Mesenchymal stem cell (in vitro differentiated cells and primary cell): ENCODE results near the gene BAHD1.

Source experiments
- DNase-seq: peaks from one replicate; pipeline ENCODE4 v3.0.0-alpha.2; 2013
- H2AFZ ChIP-seq: one replicate; pipeline ENCODE4 v1.6.1; 2013; ENCODE audit warnings: low read depth, mild to moderate bottlenecking, control low read depth, inconsistent platforms, low read length, moderate library complexity
- H2AK5ac ChIP-seq: 2 replicates; pipeline ENCODE4 v1.6.1; 2013; ENCODE audit warnings: low read length, moderate library complexity, mild to moderate bottlenecking, inconsistent platforms; ENCODE audit not compliant: severe bottlenecking
- H2BK120ac ChIP-seq: one replicate; pipeline ENCODE4 v1.6.1; 2013; ENCODE audit warnings: low read depth, mild to moderate bottlenecking, inconsistent platforms, low read length, moderate library complexity
- H2BK12ac ChIP-seq, 2 experiments: one replicate each; pipeline ENCODE4 v1.6.1; 2013; ENCODE audit warnings: inconsistent platforms in 2 of 2, low read length in 2 of 2, mild to moderate bottlenecking in 2 of 2, moderate library complexity in 2 of 2, control low read depth in 1 of 2
- H2BK15ac ChIP-seq: one replicate; pipeline ENCODE4 v1.6.1; 2013; ENCODE audit warnings: mild to moderate bottlenecking, low read depth, inconsistent platforms; ENCODE audit not compliant: poor library complexity, severe bottlenecking
- H2BK5ac ChIP-seq: 2 replicates; pipeline ENCODE4 v1.6.1; 2013; ENCODE audit warnings: low read depth, mild to moderate bottlenecking, low read length, control low read depth, inconsistent platforms; ENCODE audit not compliant: poor library complexity, severe bottlenecking
- H3K14ac ChIP-seq, 2 experiments: one replicate each; pipeline ENCODE4 v1.6.1; 2013; ENCODE audit warnings: inconsistent platforms in 2 of 2, low read length in 2 of 2, control low read depth in 1 of 2, mild to moderate bottlenecking in 1 of 2, moderate library complexity in 1 of 2
- H3K18ac ChIP-seq, 2 experiments: one replicate each; pipeline ENCODE4 v1.6.1; 2013; ENCODE audit warnings: inconsistent platforms in 2 of 2, low read length in 2 of 2, control low read depth in 1 of 2, low read depth in 1 of 2, mild to moderate bottlenecking in 1 of 2
- H3K23ac ChIP-seq, 2 experiments: one replicate each; pipeline ENCODE4 v1.6.1; 2013; ENCODE audit warnings: inconsistent platforms in 2 of 2, low read length in 2 of 2, mild to moderate bottlenecking in 2 of 2, moderate library complexity in 2 of 2, control low read depth in 1 of 2
- H3K27ac ChIP-seq: 2 replicates; pipeline ENCODE4 v1.5.1; 2013; ENCODE audit warnings: mild to moderate bottlenecking, moderate library complexity, low read length, control low read depth, inconsistent platforms; ENCODE audit not compliant: poor library complexity, severe bottlenecking
- H3K27me3 ChIP-seq, 2 experiments: 2 replicates each; pipeline versions ENCODE4 v1.6.1 to v1.7.0; 2013; ENCODE audit warnings: low read length in 2 of 2, mild to moderate bottlenecking in 2 of 2, moderate library complexity in 2 of 2, control low read depth in 1 of 2, inconsistent platforms in 1 of 2; ENCODE audit not compliant: control insufficient read depth in 1 of 2, insufficient read depth in 1 of 2
- H3K36me3 ChIP-seq, 2 experiments: 2 replicates each; pipeline versions ENCODE4 v1.6.1 to v1.7.0; 2013; ENCODE audit warnings: low read length in 2 of 2, control low read depth in 1 of 2, inconsistent platforms in 1 of 2, low read depth in 1 of 2, mild to moderate bottlenecking in 1 of 2; ENCODE audit not compliant: insufficient read depth in 2 of 2, control insufficient read depth in 1 of 2
- H3K4ac ChIP-seq, 2 experiments: one replicate each; pipeline ENCODE4 v1.6.1; 2013; ENCODE audit warnings: inconsistent platforms in 2 of 2, low read length in 2 of 2, mild to moderate bottlenecking in 2 of 2, moderate library complexity in 2 of 2, control low read depth in 1 of 2, low read depth in 1 of 2
- H3K4me1 ChIP-seq: 2 replicates; pipeline ENCODE4 v1.6.1; 2013; ENCODE audit warnings: low read depth, low read length, control low read depth; ENCODE audit not compliant: control insufficient read depth, insufficient read depth
- H3K4me2 ChIP-seq: 2 replicates; pipeline ENCODE4 v1.6.1; 2013; ENCODE audit warnings: low read length, mild to moderate bottlenecking, inconsistent platforms; ENCODE audit not compliant: poor library complexity, severe bottlenecking
- H3K4me3 ChIP-seq, 2 experiments: 2 replicates each; pipeline versions ENCODE4 v1.5.1 to v1.7.0; 2013; ENCODE audit warnings: low read length in 2 of 2, mild to moderate bottlenecking in 2 of 2, control low read depth in 1 of 2, low read depth in 1 of 2; ENCODE audit not compliant: insufficient read depth in 1 of 2
- H3K79me1 ChIP-seq: replicated peaks from 2 replicates; pipeline ENCODE4 v1.6.1; 2013; ENCODE audit warnings: mild to moderate bottlenecking, control low read depth, low read length, inconsistent platforms; ENCODE audit not compliant: poor library complexity, severe bottlenecking
- H3K9ac ChIP-seq: 2 replicates; pipeline ENCODE4 v1.7.0; 2013; ENCODE audit warnings: mild to moderate bottlenecking, low read length, moderate library complexity
- H3K9me3 ChIP-seq: 2 replicates; pipeline ENCODE4 v1.7.0; 2013; ENCODE audit warnings: mild to moderate bottlenecking, low read length; ENCODE audit not compliant: control insufficient read depth
- H4K8ac ChIP-seq: one replicate; pipeline ENCODE4 v1.6.1; 2013; ENCODE audit warnings: inconsistent platforms, mild to moderate bottlenecking, low read length, moderate library complexity
- H4K91ac ChIP-seq: one replicate; pipeline ENCODE4 v1.6.1; 2013; ENCODE audit warnings: mild to moderate bottlenecking, low read length, inconsistent platforms
- WGBS: methylation state at CpG from one replicate; pipeline ENCODE4 v1.1.7; 2013; ENCODE audit warnings: mixed read lengths; 5-methylcytosine and 5-hydroxymethylcytosine counted together

The BAHD1 gene

DNA sequence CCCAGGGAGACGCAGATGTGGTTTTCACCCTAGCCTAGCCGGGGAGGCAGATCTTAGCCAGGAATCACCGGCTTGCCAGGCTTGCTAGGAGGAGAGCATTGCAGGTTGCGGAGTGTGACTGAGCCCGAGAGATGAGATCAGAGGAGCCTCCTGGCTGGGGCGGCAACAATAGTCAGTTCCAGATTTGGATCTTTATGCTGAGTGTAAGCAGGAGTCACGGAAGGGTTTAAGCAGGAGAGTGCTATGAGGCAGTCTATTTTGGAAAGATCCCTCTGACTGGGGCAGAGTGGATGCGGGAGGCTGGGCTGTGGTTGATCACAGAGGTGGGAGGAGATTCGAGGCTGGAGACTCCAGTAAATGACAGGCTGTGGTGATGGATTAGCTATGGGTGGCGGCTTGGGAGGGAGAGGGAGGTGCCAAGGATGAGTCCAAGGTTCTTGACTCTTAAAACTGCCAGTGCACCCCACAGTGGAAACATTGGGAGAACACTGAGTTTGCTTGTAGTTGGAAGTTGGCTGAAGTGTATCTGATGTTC lies 10.4 kb upstream of the BAHD1 start:
- H2BK12ac ChIP-seq, result no peak overlapping the region
- H3K14ac ChIP-seq, result no peak overlapping the region
- no peaks in the 10 kb centered on the region for H3K79me1 ChIP-seq
- H2BK5ac ChIP-seq, result no peak overlapping the region
- no peak overlapping the region for H3K23ac ChIP-seq
- H3K27me3 ChIP-seq, result peaks cover 26 to 58% of the 10 kb centered on the region in 2 experiments
- H3K4me2 ChIP-seq, result no peak overlapping the region
- no peak overlapping the region for H3K27ac ChIP-seq
- H2AK5ac ChIP-seq, result no peak overlapping the region
- no peak for DNase-seq
- no peak overlapping the region for H2BK15ac ChIP-seq
- H3K9ac ChIP-seq, result peak overlapping the region; percentile 25
- peak overlapping the region in 1 of 2 experiments; percentile 1 for H3K4me3 ChIP-seq
- H3K4me1 ChIP-seq, result no peaks in the 10 kb centered on the region
- 45% methylated on average over 10 of the region's 10 CpGs for WGBS
- no peak overlapping the region for H2AFZ ChIP-seq
- no peak overlapping the region for H2BK120ac ChIP-seq
- H3K9me3 ChIP-seq, result no peaks in the 10 kb centered on the region
- H3K4ac ChIP-seq, result no peak overlapping the region
- no peak overlapping the region for H4K91ac ChIP-seq
- H3K18ac ChIP-seq, result no peak overlapping the region
- H3K36me3 ChIP-seq, result no peaks in the 10 kb centered on the region
- peak overlapping the region; percentile 29 for H4K8ac ChIP-seq

DNA sequence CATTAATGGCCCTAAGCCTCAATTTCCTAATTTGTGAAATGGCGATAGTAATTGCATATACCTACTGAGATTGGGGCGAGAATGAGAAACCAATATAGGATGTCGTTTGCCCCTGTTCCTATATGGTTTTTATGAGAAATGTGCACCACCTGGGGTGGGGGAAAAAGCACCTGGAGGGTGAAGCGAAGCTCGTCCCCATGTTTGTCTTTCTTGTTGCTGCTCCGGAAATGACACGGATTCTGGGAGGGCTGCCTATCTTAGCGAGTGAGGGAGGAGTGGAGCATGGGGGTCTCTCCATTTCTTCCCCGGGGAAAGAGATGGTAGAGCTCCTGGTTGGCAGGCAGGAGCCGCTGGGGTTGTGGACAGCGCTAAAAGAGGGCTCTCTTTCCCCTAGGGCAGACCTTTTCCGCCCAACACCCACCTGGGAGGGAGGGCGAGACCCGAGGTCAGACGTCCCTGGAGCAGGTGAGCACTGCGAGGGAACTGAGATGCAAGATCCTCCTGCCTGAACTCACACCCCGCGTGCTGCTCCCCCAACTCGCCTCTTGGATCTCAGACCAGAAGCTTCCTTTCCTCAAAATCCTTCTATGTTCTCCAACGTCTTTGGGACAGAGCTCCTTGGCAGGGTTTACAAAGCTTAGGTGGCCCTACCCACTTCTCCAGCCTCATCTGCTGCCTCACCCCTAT lies 5.6 kb upstream of the BAHD1 start:
- no peak overlapping the region for H4K91ac ChIP-seq
- DNase-seq, result no peak
- no peak overlapping the region for H3K14ac ChIP-seq
- no peak overlapping the region for H3K27ac ChIP-seq
- WGBS, result 20% methylated on average over 19 of the region's 20 CpGs
- H2BK120ac ChIP-seq, result no peak overlapping the region
- H2AK5ac ChIP-seq, result no peak overlapping the region
- peaks cover 27% of the 10 kb centered on the region for H3K4me1 ChIP-seq
- H3K18ac ChIP-seq, result no peak overlapping the region
- H2BK5ac ChIP-seq, result no peak overlapping the region
- H3K9ac ChIP-seq, result no peak overlapping the region
- H3K4me3 ChIP-seq, result no peak overlapping the region
- H3K36me3 ChIP-seq, result no peaks in the 10 kb centered on the region
- no peak overlapping the region for H3K4me2 ChIP-seq
- no peak overlapping the region for H2AFZ ChIP-seq
- no peaks in the 10 kb centered on the region for H3K79me1 ChIP-seq
- peaks cover 66 to 70% of the 10 kb centered on the region in 2 experiments for H3K27me3 ChIP-seq
- no peak overlapping the region for H4K8ac ChIP-seq
- no peaks in the 10 kb centered on the region for H3K9me3 ChIP-seq
- no peak overlapping the region for H3K23ac ChIP-seq
- no peak overlapping the region for H3K4ac ChIP-seq
- no peak overlapping the region for H2BK12ac ChIP-seq
- no peak overlapping the region for H2BK15ac ChIP-seq

DNA sequence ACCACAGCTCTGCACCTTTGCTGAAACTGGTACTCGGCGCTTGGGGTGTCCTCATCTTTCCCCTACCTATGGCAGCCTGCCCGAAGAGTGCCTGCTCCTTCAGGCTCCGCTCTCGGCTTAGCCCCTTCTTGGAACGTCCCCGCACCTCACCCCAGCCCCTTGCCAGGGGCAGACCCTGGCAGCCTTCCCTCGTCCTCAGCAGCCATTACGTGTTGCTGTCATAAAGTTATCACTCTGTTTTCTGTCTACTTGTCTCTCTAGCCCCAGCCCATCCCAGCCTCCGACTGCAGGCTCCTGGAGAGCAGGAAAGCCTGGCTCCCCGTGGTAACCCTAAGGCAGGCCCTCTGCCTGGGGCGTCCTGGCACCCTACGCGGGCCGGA lies 5.1 kb upstream of the BAHD1 start:
- H3K9me3 ChIP-seq, result no peaks in the 10 kb centered on the region
- H3K4ac ChIP-seq, result no peak overlapping the region
- no peak overlapping the region for H2AFZ ChIP-seq
- H2AK5ac ChIP-seq, result no peak overlapping the region
- H3K9ac ChIP-seq, result no peak overlapping the region
- no peaks in the 10 kb centered on the region for H3K36me3 ChIP-seq
- peaks cover 65 to 66% of the 10 kb centered on the region in 2 experiments for H3K27me3 ChIP-seq
- H3K4me2 ChIP-seq, result peak overlapping the region; percentile 87
- DNase-seq, result no peak
- H4K91ac ChIP-seq, result no peak overlapping the region
- H3K4me3 ChIP-seq, result peak overlapping the region in 1 of 2 experiments; percentile 50
- H2BK5ac ChIP-seq, result no peak overlapping the region
- H3K23ac ChIP-seq, result peak overlapping the region in 1 of 2 experiments; percentile 46
- no peak overlapping the region for H2BK12ac ChIP-seq
- peaks cover 27% of the 10 kb centered on the region for H3K4me1 ChIP-seq
- H3K79me1 ChIP-seq, result no peaks in the 10 kb centered on the region
- H3K27ac ChIP-seq, result no peak overlapping the region
- no peak overlapping the region for H2BK15ac ChIP-seq
- peak overlapping the region; percentile 83 for H4K8ac ChIP-seq
- no peak overlapping the region for H3K18ac ChIP-seq
- no peak overlapping the region for H3K14ac ChIP-seq
- 9% methylated on average over 9 of the region's 15 CpGs for WGBS
- H2BK120ac ChIP-seq, result no peak overlapping the region

DNA sequence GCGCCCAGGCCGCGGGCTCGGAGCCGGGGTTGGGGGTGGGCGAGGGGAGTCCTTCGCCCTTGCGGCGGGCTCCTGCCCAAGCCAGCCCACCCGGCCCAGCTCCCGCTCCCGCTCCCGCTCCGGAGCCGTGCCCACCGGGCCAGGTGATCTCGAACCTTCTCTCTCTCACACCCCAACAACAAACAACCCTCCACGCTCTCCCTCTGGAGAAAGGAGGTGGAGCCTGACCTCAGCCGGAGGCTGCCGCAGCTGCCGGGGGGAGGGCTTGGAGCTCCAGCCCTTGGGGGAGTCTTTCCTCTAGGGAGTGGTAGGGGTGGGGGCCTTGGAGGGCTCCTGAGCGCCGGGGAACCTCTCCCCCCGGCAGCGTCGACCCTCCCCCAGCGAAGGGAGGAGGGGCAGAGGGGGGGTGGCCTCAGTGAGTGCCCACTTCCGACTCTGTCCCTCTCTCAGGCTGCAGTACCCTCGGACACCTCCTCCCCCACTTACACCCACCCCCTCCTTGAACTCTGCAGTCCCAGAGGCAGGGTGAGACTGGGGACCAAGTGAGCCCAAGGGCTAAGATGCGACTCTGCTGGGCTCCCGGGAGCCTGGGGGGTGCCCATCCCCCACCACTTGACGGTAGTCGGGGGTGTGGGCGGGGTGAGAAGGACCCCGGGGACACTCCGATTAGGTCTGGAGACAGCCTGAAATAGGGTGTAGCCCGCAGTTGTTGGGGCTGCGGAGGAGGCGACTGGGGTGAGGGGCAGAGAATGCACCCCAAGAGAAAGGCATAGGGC lies 4.4 kb upstream of the BAHD1 start:
- Histone ChIP-seq H3K9me3 (no peaks in the 10 kb centered on the region), H3K14ac (peak overlapping the region in 1 of 2 experiments; percentile 3), H3K27me3 (peaks cover 64 to 66% of the 10 kb centered on the region in 2 experiments), H3K79me1 (no peaks in the 10 kb centered on the region), H2BK12ac (peak overlapping the region in 1 of 2 experiments; percentile 2), H2BK5ac (no peak overlapping the region), H2BK15ac (no peak overlapping the region), H3K18ac (peak overlapping the region; percentile 5 to 67), H3K4ac (no peak overlapping the region), H3K27ac (no peak overlapping the region), H3K23ac (no peak overlapping the region), H2AFZ (peak overlapping the region; percentile 57), H2BK120ac (peak overlapping the region; percentile 74), H3K4me3 (peak overlapping the region; percentile 50 to 70), H3K36me3 (no peaks in the 10 kb centered on the region), H4K91ac (peak overlapping the region; percentile 54), H3K4me1 (peaks cover 27% of the 10 kb centered on the region), H2AK5ac (no peak overlapping the region), H3K4me2 (peak overlapping the region; percentile 87), H4K8ac (peak overlapping the region; percentile 83), H3K9ac (peak overlapping the region; percentile 29)
- 3% methylated on average over 22 of the region's 39 CpGs for WGBS
- no peak for DNase-seq
